Subcutaneous adipose tissue (tissue), 4 donors: ENCODE results near the gene DISP2. TPM values are rescaled to one million over a fixed set of nuclear protein-coding genes. Genes with fewer than 3 reads are reported as not detected.

Source experiments
- total RNA-seq, 4 donors: library from RNA; depleted of rRNA; stranded (reverse); fragments of >200 nt; gene quantifications; one replicate each; pipeline ENCODE4 v1.1.0, GENCODE V29; 2016
- TF ChIP-seq, protein P1 (sequence below): fragments of 450-650 bp; IDR thresholded peaks from one replicate; pipeline ENCODE4 v1.5.1; 2016; ENCODE audit warnings: low read depth, mild to moderate bottlenecking, control low read depth, antibody characterized with exemption, moderate library complexity

Gene DISP2
- total RNA-seq, 4 donors from 2014 or later: under 0.01 to 0.19 (median under 0.01) TPM; not detected in 1

DNA sequence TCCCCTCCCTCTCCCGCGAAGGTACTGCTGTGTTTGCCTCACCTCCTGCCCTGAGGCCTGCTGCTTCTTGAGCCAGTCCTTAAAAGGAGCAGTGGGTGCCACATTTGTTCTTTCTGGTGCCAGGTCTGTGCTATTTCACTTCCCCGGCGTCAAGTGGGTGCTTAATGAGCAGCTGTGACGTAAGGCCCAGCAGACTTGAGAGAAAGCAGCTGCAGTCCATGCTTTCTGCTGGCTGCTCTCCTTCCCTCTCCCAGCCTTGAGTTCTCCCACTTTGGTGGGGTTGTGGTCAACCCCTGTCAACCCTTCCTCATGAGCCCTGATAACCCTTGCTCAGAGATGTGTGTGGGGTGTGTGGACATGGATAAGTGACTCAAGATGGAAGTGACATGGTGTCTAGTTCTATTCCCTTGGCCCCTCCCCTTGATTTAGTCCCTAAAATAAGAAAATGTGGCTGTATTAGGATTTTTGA lies 27.6 kb upstream of the DISP2 start:
- TF ChIP-seq, protein P1, sequence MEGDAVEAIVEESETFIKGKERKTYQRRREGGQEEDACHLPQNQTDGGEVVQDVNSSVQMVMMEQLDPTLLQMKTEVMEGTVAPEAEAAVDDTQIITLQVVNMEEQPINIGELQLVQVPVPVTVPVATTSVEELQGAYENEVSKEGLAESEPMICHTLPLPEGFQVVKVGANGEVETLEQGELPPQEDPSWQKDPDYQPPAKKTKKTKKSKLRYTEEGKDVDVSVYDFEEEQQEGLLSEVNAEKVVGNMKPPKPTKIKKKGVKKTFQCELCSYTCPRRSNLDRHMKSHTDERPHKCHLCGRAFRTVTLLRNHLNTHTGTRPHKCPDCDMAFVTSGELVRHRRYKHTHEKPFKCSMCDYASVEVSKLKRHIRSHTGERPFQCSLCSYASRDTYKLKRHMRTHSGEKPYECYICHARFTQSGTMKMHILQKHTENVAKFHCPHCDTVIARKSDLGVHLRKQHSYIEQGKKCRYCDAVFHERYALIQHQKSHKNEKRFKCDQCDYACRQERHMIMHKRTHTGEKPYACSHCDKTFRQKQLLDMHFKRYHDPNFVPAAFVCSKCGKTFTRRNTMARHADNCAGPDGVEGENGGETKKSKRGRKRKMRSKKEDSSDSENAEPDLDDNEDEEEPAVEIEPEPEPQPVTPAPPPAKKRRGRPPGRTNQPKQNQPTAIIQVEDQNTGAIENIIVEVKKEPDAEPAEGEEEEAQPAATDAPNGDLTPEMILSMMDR: no peak

GRCh38 chr15:40331026-40331425 lies 27.0 kb upstream of the DISP2 start:
- TF ChIP-seq, protein P1: no peak

- TF ChIP-seq, protein P1: no peak
Measured at GRCh38 chr15:40331637-40332036, 26.4 kb upstream of the DISP2 start.

- TF ChIP-seq, protein P1: no peak
Measured at GRCh38 chr15:40332113-40332781, 25.8 kb upstream of the DISP2 start.

- TF ChIP-seq, protein P1: no peak
Measured at GRCh38 chr15:40333922-40334492, 24.0 kb upstream of the DISP2 start.

DNA sequence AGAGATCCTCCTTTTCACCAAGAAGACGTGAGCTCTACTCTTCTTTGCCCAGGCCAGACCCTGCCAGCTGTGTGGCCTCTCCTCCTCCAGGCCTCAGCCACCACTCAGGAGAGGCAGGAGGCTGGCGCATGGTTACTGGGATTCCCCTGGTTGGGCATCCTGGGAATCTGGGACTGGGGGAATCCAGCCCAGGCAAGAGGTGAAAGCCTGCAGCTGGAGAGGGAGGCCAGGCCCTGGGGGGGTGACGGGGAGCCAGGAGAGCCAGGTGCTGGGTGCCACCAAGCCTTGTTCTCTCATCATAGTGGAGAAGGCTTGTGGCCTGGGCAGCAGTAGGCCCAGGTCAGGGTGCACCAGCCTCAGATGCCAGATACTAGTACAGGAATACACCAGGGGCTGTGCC lies 23.5 kb upstream of the DISP2 start:
- TF ChIP-seq, protein P1: no peak

- TF ChIP-seq, protein P1: no peak
Measured at GRCh38 chr15:40334941-40335795, 22.9 kb upstream of the DISP2 start.
